HG03565 (cell line): ENCODE data around the gene ADRA1B.
"Not testable (repeated sequence)": the region's sequence is repeated elsewhere in the genome, so short reads cannot be mapped to it uniquely, and the experiment has no call there.

Experiments
- ATAC-seq: cut with Tn5 transposase; IDR thresholded peaks from one replicate; pipeline ENCODE4 v1.9.1; 2021; ENCODE audit warnings: mild to moderate bottlenecking, moderate library complexity; ENCODE audit not compliant: unreplicated experiment

ADRA1B gene

DNA sequence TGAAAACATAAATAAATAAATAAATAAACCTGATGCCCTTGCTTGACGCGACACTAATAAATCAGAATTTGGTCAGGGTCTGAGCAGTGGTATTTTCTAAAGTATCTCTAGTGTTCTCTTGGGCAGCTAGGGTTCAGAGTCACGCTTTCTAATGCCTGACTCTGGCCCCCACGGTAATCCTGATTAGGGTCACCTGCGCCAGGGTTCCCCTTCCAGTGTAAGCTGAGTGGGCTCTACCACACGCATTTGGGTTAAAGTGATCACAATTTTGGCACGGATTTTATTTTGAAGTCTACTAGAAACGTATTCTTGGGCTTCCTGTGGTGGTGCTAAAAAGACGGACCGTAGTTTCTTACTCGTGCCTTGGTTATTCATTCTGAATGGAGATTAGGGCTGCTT is 93.3 kb downstream of the ADRA1B start:
- no peak for ATAC-seq

DNA sequence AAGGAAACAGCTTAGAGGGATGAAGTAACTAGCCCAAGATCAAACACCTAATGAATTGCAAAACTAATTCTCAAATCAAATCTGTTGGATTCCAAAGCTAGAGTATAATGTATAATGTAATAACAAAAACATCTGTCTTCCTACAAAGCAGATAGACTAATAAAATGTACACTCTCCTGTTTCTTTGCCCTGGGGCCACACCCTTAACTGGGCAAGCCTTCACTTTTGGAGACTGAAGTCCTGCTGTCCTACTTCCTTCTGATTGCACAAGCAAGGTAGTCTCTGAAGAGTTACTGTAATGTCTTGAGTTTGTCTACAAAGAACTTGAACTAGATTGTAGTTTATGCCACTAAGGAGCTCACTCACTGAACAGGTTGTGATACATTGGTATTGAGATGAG is 95.2 kb downstream of the ADRA1B start:
- no peak for ATAC-seq

DNA sequence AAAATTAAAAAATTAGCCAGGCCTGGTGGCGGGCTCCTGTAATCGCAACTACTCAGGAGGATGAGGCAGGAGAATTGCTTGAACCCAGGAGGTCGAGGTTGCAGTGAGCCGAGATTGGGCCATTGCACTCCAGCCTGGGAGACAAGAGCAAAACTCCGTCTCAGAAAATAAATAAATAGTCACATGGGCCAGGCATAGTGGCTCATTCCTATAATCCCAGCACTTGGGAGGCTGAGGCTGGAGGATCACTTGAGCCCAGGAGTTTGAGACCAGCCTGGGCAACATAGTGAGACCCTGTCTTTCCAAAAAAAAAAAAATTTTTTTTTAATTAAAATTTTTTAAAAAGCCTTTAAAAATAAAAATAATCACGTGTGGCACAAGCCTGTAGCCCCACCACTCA is 97.9 kb downstream of the ADRA1B start:
- not testable (repeated sequence) for ATAC-seq

DNA sequence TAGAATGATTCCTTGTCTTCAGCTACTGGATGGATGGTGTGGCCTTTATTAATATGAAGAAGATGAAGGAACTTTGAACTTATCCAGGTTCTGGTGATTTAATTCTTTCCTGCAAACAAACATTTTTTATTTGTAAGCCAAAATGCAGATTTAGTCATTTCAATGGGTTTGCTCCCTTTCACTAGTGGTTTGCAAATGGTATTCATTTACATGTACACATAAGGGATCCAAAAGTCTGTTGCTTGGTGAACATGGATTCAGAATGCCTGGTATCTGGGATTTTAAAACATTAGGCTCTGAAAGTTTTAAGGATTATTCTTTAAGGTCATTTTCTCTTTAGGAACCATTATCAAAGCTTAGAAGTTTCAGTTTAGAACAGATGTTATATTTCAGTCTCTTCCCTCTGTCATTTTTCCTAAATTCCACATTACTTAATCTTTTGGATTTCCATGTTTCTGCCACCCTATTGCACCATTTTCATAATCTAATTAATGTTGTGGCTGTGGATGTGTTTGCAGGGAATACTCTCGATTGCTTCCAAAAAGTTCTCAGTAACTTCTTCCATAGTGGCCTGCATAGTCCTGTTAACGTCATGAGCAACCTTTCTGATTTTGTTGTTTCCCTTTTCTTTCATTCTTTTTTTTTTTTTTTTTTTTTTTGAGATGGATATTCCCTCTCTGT is 102.8 kb downstream of the ADRA1B start:
- ATAC-seq, result no peak

DNA sequence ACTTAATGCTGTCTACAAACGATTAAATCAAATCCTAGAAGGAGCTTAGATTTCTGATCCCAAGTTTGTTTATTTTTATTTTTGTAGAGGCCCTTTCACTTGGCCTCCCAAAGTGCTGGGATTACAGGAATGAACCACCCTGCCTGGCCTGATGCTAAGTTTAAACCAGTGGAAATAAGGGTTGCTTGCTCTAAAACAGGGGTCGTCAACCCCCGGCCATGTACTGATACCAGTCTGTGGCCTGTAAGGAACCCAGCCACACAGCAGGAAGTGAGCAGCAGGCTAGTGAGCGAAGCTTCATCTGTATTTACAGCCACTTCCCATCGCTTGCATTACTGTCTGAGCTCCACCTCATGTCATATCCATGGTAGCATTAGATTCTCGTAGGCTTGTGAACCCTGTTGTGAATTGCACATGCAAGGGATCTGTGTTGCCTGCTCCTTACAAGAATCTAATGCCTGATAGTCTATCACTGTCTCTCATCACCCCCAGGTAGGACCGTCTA is 104.0 kb downstream of the ADRA1B start:
- ATAC-seq, result no peak

DNA sequence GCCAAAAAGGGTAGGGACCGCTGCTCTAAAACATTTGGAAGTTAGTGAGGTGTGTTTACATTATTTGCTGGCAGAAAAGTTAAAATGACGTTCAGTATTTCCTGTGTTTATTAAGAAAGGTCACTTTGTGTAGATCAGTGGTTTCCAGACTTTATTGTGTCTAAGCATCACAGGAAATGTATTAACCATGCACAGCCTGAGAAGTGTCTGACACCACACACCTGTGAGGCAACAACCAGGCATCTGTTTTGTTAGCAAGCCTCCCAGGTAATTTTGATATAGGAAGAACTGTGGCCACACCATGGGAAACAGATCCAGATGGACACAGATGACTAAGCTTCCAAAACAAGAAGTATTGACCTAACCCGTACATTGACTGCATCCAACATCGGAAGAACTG is 104.7 kb downstream of the ADRA1B start:
- no peak for ATAC-seq

DNA sequence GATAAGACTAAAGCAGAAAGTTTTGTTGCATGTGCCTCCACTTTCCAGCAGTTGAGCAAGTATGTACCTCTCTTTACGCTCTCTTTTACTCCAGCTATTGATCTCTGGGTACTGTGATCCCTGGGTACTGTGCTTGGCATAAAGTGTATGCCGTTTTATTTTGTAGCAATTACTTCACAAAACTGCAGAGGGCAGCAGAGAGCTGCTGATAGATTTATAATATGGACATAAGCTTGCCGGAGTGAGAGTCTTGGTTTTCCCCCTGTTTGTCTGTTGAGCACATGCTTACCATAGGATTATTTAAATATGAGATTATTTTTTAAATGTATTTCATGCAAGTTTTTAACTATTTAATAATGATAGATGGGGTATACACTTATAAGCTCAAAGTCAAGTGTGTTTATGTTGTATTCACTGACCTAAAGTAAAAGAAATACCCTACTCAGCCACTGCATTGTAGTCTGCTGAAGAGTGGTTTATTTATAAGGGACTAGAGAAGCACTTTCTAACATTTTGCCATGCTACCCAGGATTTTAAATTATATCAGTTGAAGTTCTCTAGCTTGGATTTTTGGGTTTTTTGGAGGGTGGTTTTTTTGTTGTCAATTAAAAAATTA is 105.7 kb downstream of the ADRA1B start:
- peak; percentile 95 for ATAC-seq
